Neural progenitor cell (in vitro differentiated cells): ENCODE measurements around the gene GABRG3. TPM values are rescaled to one million over a fixed set of nuclear protein-coding genes. Genes with fewer than 3 reads are reported as not detected.
A peak's percentile ranks its signal among the peaks of the same experiment; 100 is the strongest.

Experiments
- DNase-seq: peaks from one replicate; pipeline ENCODE4 v3.0.0-alpha.2; 2016; ENCODE audit warnings: low spot score
- H2AFZ ChIP-seq: fragments of 200-600 bp; sonication (generic); replicated peaks from 2 replicates; pipeline ENCODE4 v1.6.1; 2016; ENCODE audit warnings: antibody characterized with exemption
- H3F3A ChIP-seq: fragments of 200-600 bp; sonication (generic); 2 replicates; pipeline ENCODE4 v1.6.1; 2016; ENCODE audit warnings: antibody characterized with exemption, low read depth
- H3K27ac ChIP-seq: fragments of 200-600 bp; sonication (generic); 2 replicates; pipeline ENCODE4 v1.5.1; 2016; ENCODE audit warnings: mild to moderate bottlenecking
- H3K27me3 ChIP-seq: fragments of 200-600 bp; sonication (generic); 2 replicates; pipeline ENCODE4 v1.6.1; 2016; ENCODE audit warnings: mild to moderate bottlenecking, moderate library complexity
- H3K36me3 ChIP-seq: fragments of 200-600 bp; sonication (generic); 2 replicates; pipeline ENCODE4 v1.5.1; 2016
- H3K4me1 ChIP-seq: fragments of 200-600 bp; sonication (generic); 2 replicates; pipeline ENCODE4 v1.6.1; 2016; ENCODE audit warnings: mixed run types
- H3K4me2 ChIP-seq: fragments of 200-600 bp; sonication (generic); 2 replicates; pipeline ENCODE4 v1.6.1; 2016
- H3K4me3 ChIP-seq: fragments of 200-600 bp; sonication (generic); 2 replicates; pipeline ENCODE4 v1.5.1; 2016
- H3K79me2 ChIP-seq: fragments of 200-600 bp; sonication (generic); 2 replicates; pipeline ENCODE4 v1.6.1; 2016; ENCODE audit warnings: low read depth
- H3K9ac ChIP-seq: fragments of 200-600 bp; sonication (generic); 2 replicates; pipeline ENCODE4 v1.6.1; 2016
- H3K9me3 ChIP-seq: fragments of 200-600 bp; sonication (generic); 2 replicates; pipeline ENCODE4 v1.5.1; 2016; ENCODE audit warnings: low read depth
- H4K20me1 ChIP-seq: fragments of 200-600 bp; sonication (generic); 2 replicates; pipeline ENCODE4 v1.6.1; 2016; ENCODE audit warnings: low read depth
- H3K27ac Mint-ChIP-seq: 3 replicates; pipeline ENCODE4 v1.8.0; 2021; ENCODE audit warnings: mixed read lengths
- H3K27me3 Mint-ChIP-seq: 2 replicates; pipeline ENCODE4 v1.8.0; 2022; ENCODE audit warnings: low read depth, mild to moderate bottlenecking, inconsistent platforms, moderate library complexity, mixed read lengths; ENCODE audit not compliant: insufficient read depth
- H3K36me3 Mint-ChIP-seq: 3 replicates; pipeline ENCODE4 v1.8.0; 2021; ENCODE audit warnings: mixed read lengths
- H3K4me1 Mint-ChIP-seq: 3 replicates; pipeline ENCODE4 v1.8.0; 2021; ENCODE audit warnings: mixed read lengths
- H3K4me3 Mint-ChIP-seq: 3 replicates; pipeline ENCODE4 v1.8.0; 2021; ENCODE audit warnings: mild to moderate bottlenecking, moderate library complexity, mixed read lengths
- H3K9me3 Mint-ChIP-seq: 3 replicates; pipeline ENCODE4 v1.8.0; 2020; ENCODE audit warnings: mixed read lengths
- EZH2 ChIP-seq: fragments of 200-600 bp; sonication (generic); IDR thresholded peaks from 2 replicates; pipeline ENCODE4 v1.6.1; 2017; ENCODE audit warnings: antibody characterized with exemption, mild to moderate bottlenecking, moderate library complexity
- EZH2phosphoT487 ChIP-seq: fragments of 200-600 bp; sonication (generic); IDR thresholded peaks from 2 replicates; pipeline ENCODE4 v1.6.1; 2017; ENCODE audit warnings: antibody characterized with exemption
- total RNA-seq: library from RNA; depleted of rRNA; stranded (reverse); fragments of >200 nt; gene quantifications from 2 replicates; pipeline ENCODE4 v1.2.3, GENCODE V29; 2015; ENCODE audit warnings: low replicate concordance
- TF ChIP-seq, protein P1 (sequence below): fragments of 200-600 bp; sonication (generic); IDR thresholded peaks from 2 replicates; pipeline ENCODE4 v1.5.1; 2017; ENCODE audit warnings: antibody characterized with exemption, mild to moderate bottlenecking

Gene GABRG3
- total RNA-seq, 1 donor from 2014 or later = 3.4 TPM

DNA sequence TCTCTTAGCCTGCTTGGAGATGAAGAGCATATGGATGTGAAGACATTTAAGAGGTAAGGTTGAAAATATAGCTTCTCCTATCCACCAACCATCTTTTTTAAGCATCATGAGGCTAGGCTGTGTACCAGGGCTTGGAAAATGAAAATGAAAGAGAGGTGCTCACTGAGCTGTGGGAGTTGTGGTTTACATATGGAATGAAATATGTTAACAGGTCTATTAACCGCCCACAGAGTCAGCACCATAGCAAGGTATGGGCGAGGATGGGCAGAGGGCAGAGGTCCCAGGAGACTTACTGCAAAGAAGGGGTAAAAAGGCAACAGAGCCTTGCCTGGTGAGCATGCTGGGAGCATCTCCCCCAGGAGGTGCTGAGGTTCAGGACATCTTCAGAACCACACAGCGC lies 273.1 kb downstream of the GABRG3 start:
- Histone ChIP-seq H3K9ac (no peak overlapping the region), H2AFZ (no peak overlapping the region), H3K4me3 (no peak overlapping the region), H3K9me3 (no peaks in the 10 kb centered on the region), H3K36me3 (no peaks in the 10 kb centered on the region), H3K4me2 (no peak overlapping the region), H3F3A (no peaks in the 10 kb centered on the region), H3K27ac (no peak overlapping the region), H3K79me2 (no peaks in the 10 kb centered on the region), H4K20me1 (no peaks in the 10 kb centered on the region), H3K4me1 (no peaks in the 10 kb centered on the region), H3K27me3 (no peaks in the 10 kb centered on the region)
- peaks cover 2% of the 10 kb centered on the region for H3K9me3 Mint-ChIP-seq
- H3K4me1 Mint-ChIP-seq = peaks cover 7% of the 10 kb centered on the region
- no peak for DNase-seq
- TF ChIP-seq, protein P1, sequence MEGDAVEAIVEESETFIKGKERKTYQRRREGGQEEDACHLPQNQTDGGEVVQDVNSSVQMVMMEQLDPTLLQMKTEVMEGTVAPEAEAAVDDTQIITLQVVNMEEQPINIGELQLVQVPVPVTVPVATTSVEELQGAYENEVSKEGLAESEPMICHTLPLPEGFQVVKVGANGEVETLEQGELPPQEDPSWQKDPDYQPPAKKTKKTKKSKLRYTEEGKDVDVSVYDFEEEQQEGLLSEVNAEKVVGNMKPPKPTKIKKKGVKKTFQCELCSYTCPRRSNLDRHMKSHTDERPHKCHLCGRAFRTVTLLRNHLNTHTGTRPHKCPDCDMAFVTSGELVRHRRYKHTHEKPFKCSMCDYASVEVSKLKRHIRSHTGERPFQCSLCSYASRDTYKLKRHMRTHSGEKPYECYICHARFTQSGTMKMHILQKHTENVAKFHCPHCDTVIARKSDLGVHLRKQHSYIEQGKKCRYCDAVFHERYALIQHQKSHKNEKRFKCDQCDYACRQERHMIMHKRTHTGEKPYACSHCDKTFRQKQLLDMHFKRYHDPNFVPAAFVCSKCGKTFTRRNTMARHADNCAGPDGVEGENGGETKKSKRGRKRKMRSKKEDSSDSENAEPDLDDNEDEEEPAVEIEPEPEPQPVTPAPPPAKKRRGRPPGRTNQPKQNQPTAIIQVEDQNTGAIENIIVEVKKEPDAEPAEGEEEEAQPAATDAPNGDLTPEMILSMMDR = no peak
- no peak for TF ChIP-seq EZH2phosphoT487
- no peak for TF ChIP-seq EZH2
- H3K27me3 Mint-ChIP-seq = peaks cover 6% of the 10 kb centered on the region
- no peak overlapping the region for H3K27ac Mint-ChIP-seq
- H3K4me3 Mint-ChIP-seq = no peak overlapping the region
- no peaks in the 10 kb centered on the region for H3K36me3 Mint-ChIP-seq

GRCh38 chr15:27248251-27248650 lies 277.3 kb downstream of the GABRG3 start:
- Histone ChIP-seq H3K4me1 (peaks cover 4% of the 10 kb centered on the region), H3K79me2 (no peaks in the 10 kb centered on the region), H3K9me3 (no peaks in the 10 kb centered on the region), H3K9ac (no peak overlapping the region), H3K4me3 (no peak overlapping the region), H3K36me3 (no peaks in the 10 kb centered on the region), H3K27ac (no peak overlapping the region), H3K27me3 (no peaks in the 10 kb centered on the region), H2AFZ (no peak overlapping the region), H3K4me2 (no peak overlapping the region), H4K20me1 (no peaks in the 10 kb centered on the region), H3F3A (no peaks in the 10 kb centered on the region)
- TF ChIP-seq EZH2phosphoT487 (no peak), EZH2 (no peak)
- TF ChIP-seq, protein P1 = no peak
- H3K4me3 Mint-ChIP-seq = no peak overlapping the region
- no peak overlapping the region for H3K27ac Mint-ChIP-seq
- peaks cover 2% of the 10 kb centered on the region for H3K9me3 Mint-ChIP-seq
- H3K36me3 Mint-ChIP-seq = no peaks in the 10 kb centered on the region
- H3K27me3 Mint-ChIP-seq = peaks cover 7% of the 10 kb centered on the region
- DNase-seq = no peak
- H3K4me1 Mint-ChIP-seq = peaks cover 33% of the 10 kb centered on the region

GRCh38 chr15:27249046-27249759 lies 278.2 kb downstream of the GABRG3 start:
- peak overlapping the region; percentile 9 for H3K4me3 Mint-ChIP-seq
- H3K27ac Mint-ChIP-seq = no peak overlapping the region
- Histone ChIP-seq H3K9me3 (no peaks in the 10 kb centered on the region), H3K4me3 (no peak overlapping the region), H3K36me3 (no peaks in the 10 kb centered on the region), H3K79me2 (no peaks in the 10 kb centered on the region), H3K4me1 (peaks cover 4% of the 10 kb centered on the region), H3K4me2 (no peak overlapping the region), H3K27me3 (no peaks in the 10 kb centered on the region), H2AFZ (no peak overlapping the region), H4K20me1 (no peaks in the 10 kb centered on the region), H3K9ac (no peak overlapping the region), H3K27ac (no peak overlapping the region), H3F3A (no peaks in the 10 kb centered on the region)
- H3K9me3 Mint-ChIP-seq = peaks cover 2% of the 10 kb centered on the region
- peaks cover 7% of the 10 kb centered on the region for H3K27me3 Mint-ChIP-seq
- no peak for DNase-seq
- H3K36me3 Mint-ChIP-seq = no peaks in the 10 kb centered on the region
- peaks cover 33% of the 10 kb centered on the region for H3K4me1 Mint-ChIP-seq
- no peak for TF ChIP-seq EZH2phosphoT487
- no peak for TF ChIP-seq EZH2
- TF ChIP-seq, protein P1 = no peak
